NCI-H82 treated with DMSO at 0.1 percent for 48 hours (cell line): ENCODE measurements around the gene ZNF66.
"Not testable (repeated sequence)": the region's sequence is repeated elsewhere in the genome, so short reads cannot be mapped to it uniquely, and the experiment has no call there.

ENCODE experiments used
- DNase-seq: peaks from one replicate; lab custom pipeline; 2025; ENCODE audit not compliant: unreplicated experiment; lab: John Stamatoyannopoulos, UW

The ZNF66 gene

DNA sequence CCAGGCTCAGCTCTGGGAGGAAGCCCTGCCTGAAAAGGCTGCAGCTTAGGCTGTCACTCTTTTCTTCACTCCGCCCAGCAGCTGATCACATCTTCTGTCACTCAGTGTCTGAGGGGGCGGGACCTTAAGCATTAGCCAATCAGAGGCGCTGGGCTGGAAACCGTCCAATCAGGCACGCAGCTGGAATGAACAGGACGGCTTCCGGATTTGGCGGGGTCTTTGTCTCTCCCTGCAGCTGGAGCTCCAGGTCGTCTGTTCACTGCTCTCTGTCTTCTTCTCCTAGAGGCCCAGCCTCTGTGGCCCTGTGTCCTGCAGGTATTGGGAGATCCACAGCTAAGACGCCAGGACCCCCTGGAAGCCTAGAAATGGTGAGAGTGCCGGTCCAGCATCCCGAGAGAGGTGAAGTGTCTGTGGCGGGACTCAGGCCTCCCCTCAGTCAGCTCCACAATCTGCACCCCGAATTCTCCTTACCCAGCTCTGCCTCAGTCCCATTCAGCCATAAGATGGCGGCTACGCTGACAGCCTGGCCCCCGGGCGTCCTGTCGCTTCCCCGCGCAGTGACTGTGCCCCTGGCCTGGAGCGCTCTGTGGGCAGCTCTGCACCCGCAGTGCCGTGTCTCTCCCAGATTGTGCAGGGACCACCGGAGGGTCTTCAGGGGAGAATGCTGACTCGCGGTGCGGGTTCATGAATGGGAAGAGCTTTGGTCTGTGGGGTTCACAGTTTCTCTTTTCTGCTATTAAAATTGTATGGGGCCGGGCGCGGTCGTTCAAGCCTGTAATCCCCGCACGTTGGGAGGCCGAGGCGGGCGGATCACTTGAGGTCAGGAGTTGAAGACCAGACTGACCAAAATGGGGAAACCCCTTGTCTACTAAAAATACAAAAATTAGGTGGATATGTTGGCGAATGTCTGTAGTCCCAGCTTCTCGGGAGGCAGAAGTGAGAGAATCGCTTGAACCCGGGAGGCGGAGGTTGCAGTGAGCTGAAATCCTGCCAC, at the start of gene ZNF66:
Gene ZNF66 (plus strand): TSS at position 222 of the 994 bp plus-strand sequence. CDS start 144 bp downstream, at position 366.
- peak; percentile 84 for DNase-seq

GRCh38 chr19:20750169-20750568, 25.9 kb upstream of the ZNF66 start:
- not testable (repeated sequence) for DNase-seq

- not testable (repeated sequence) for DNase-seq
Observed at GRCh38 chr19:20752291-20752690, 23.8 kb upstream of the ZNF66 start.

DNA sequence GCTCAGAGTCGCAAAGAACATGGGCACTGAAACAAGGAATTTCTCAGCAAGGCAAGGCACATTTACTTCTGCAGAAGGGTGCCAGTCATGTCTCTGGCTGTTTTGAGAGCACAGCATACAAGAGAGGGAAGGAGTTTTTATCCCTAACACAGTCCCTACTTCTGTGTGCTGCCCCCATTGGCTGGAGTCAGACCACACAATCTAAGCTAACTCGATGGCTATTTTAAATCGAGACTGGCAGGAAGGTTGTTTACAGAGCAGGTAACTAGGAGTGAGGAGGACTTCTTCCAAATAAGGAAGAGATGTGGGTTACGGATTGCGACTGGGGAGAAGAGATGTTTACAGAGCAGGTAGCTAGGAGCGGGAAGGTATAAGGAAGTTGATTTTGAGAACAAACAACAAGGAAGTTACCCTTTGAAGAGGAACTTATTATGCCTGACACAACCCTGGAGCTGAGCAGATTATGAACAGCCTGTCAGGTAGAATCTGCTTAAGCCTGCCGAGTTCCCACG, 6.8 kb upstream of the ZNF66 start:
- not testable (repeated sequence) for DNase-seq

DNA sequence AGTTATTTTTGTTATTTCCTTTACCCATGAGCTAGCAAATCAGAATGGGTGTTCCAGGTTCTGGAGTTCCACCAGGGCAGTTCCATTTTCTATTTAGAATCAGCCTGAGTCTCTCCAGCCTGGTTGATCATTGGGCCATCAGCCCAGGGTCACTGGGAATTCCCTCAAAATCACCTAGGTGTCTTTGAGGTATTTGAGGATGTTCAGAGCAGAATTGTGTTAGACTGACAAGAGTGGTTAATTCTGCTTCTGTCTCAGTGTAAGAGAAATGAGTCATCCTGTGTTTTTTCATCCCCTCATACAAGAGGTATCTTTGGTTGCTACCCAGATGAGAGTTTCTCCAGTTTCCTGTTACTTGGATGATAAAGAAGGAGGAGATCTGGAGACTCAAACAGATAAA, 11.7 kb downstream of the ZNF66 start:
- no peak for DNase-seq

DNA sequence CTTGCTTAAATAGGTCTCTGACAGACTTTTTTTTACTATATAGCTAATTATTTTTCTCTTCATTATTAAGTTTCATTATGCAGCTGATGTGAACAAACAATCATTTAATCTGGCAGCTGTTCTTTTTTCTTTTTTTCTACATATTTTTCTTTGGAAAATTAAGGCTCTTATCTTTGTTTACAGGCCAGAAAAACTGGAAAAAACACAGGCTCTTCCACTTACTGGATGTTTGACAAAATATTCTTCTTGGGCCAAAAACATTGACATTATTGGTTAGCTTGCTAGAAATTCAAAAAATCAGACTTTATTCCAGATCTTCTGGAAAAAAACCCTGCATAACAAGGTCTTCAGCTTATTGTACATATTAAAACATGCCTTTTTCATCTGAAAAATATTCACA, 15.7 kb downstream of the ZNF66 start:
- DNase-seq: no peak

- DNase-seq: not testable (repeated sequence)
Observed at GRCh38 chr19:20806311-20807262, 30.5 kb downstream of the ZNF66 start.

GRCh38 chr19:20840371-20840770, 64.3 kb downstream of the ZNF66 start:
- no peak for DNase-seq
